Vagina (tissue), 2 donors: Measurements from ENCODE around the gene SNX11.
A peak's percentile ranks its signal among the peaks of the same experiment; 100 is the strongest.
"Not testable (repeated sequence)": the region's sequence is repeated elsewhere in the genome, so short reads cannot be mapped to it uniquely, and the experiment has no call there.

Experiments
- CTCF ChIP-seq, 3 experiments: fragments of 450-650 bp in 2 of 3; fragments of 200-600 bp in 1 of 3; sonication (generic) in 1 of 3; IDR thresholded peaks; one replicate each; pipeline ENCODE4 v1.5.1; 2017 to 2019; ENCODE audit warnings: antibody characterized with exemption in 3 of 3, mild to moderate bottlenecking in 2 of 3, moderate library complexity in 2 of 3
- POLR2AphosphoS5 ChIP-seq, 2 donors: sonication (generic); formaldehyde crosslinking; IDR thresholded peaks; one replicate each; pipeline ENCODE4 v1.9.0; 2017; ENCODE audit warnings: antibody characterized with exemption in 2 of 2, mild to moderate bottlenecking in 2 of 2, low read depth in 1 of 2; ENCODE audit not compliant: insufficient read depth in 1 of 2

- not testable (repeated sequence) for TF ChIP-seq CTCF (IDR thresholded peaks at IDR 0.05)
- TF ChIP-seq POLR2AphosphoS5 (IDR thresholded peaks at IDR 0.05; ENCODE audit: insufficient read depth in 1 of 2, low read depth in 1 of 2), result peak in 1 of 2 donors; percentile 64
Measured at GRCh38 chr17:48067808-48068207, 39.8 kb upstream of the SNX11 start.
